ENCODE data around the gene SHROOM4.
A peak's percentile ranks its signal among the peaks of the same experiment; 100 is the strongest.

The SHROOM4 gene

GRCh38 chrX:50707405-50707804, 106.6 kb downstream of the SHROOM4 start:
- Histone ChIP-seq H3K23ac (ENCODE audit: low read length in 2 of 2) (no peak overlapping the region), H4K91ac (ENCODE audit: low read length) (no peak overlapping the region), H4K8ac (ENCODE audit: low read length) (no peak overlapping the region), H3K79me1 (replicated peaks; ENCODE audit: low read length, poor library complexity, severe bottlenecking) (no peaks in the 10 kb centered on the region), H3K27me3 (ENCODE audit: control insufficient read depth in 1 of 2, insufficient read depth in 1 of 2, low read length in 2 of 2) (peaks cover 0 to 55% of the 10 kb centered on the region in 2 experiments), H3K18ac (ENCODE audit: low read depth in 1 of 2, low read length in 2 of 2) (no peak overlapping the region), H2BK15ac (ENCODE audit: low read depth, poor library complexity, severe bottlenecking) (no peak overlapping the region), H3K9ac (ENCODE audit: low read length) (no peak overlapping the region), H2BK120ac (ENCODE audit: low read depth, low read length) (no peak overlapping the region), H3K4me2 (ENCODE audit: low read length, poor library complexity, severe bottlenecking) (no peak overlapping the region), H3K36me3 (ENCODE audit: control insufficient read depth in 1 of 2, insufficient read depth in 2 of 2, low read depth in 1 of 2, low read length in 2 of 2) (no peaks in the 10 kb centered on the region), H3K4me3 (ENCODE audit: insufficient read depth in 1 of 2, low read depth in 1 of 2, low read length in 2 of 2) (no peak overlapping the region), H3K4ac (ENCODE audit: low read depth in 1 of 2, low read length in 2 of 2) (no peak overlapping the region), H3K14ac (ENCODE audit: low read length in 2 of 2) (no peak overlapping the region), H3K4me1 (ENCODE audit: control insufficient read depth, insufficient read depth, low read depth, low read length) (peaks cover 6% of the 10 kb centered on the region), H2BK5ac (ENCODE audit: low read depth, low read length, poor library complexity, severe bottlenecking) (no peak overlapping the region), H2AK5ac (ENCODE audit: low read length, severe bottlenecking) (no peak overlapping the region), H2BK12ac (ENCODE audit: low read length in 2 of 2) (no peak overlapping the region), H2AFZ (ENCODE audit: low read depth, low read length) (no peak overlapping the region), H3K27ac (ENCODE audit: low read length, poor library complexity, severe bottlenecking) (peak overlapping the region; percentile 62), H3K9me3 (ENCODE audit: control insufficient read depth, low read length) (no peaks in the 10 kb centered on the region)
- 0% methylated on average over 1 of the region's 2 CpGs for WGBS
- no peak for DNase-seq

DNA sequence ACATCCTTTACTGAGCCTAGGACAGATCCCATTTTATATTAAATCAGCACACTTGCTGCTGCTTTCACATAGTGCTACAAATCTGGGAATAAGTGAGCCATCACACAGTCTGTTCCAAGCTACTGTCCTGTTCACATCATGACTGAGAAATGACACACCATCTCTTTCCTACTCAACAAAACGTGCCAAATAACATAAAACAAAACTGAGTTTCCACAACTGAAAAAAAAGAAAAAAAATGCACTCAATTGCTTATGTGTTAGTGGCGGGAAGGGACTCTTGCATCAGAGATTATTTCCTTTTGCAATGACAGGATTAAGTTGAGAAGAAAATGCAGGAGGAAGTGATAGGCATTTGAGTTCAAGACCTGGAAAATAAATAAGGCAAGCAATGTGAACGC, 109.0 kb downstream of the SHROOM4 start:
- Histone ChIP-seq H3K4me1 (ENCODE audit: control insufficient read depth, insufficient read depth, low read depth, low read length) (peaks cover 6% of the 10 kb centered on the region), H3K18ac (ENCODE audit: low read depth in 1 of 2, low read length in 2 of 2) (peak overlapping the region in 1 of 2 experiments; percentile 75), H3K79me1 (replicated peaks; ENCODE audit: low read length, poor library complexity, severe bottlenecking) (no peaks in the 10 kb centered on the region), H3K9me3 (ENCODE audit: control insufficient read depth, low read length) (no peaks in the 10 kb centered on the region), H3K4ac (ENCODE audit: low read depth in 1 of 2, low read length in 2 of 2) (no peak overlapping the region), H3K27me3 (ENCODE audit: control insufficient read depth in 1 of 2, insufficient read depth in 1 of 2, low read length in 2 of 2) (peaks cover 0 to 60% of the 10 kb centered on the region in 2 experiments), H3K27ac (ENCODE audit: low read length, poor library complexity, severe bottlenecking) (peak overlapping the region; percentile 82), H3K23ac (ENCODE audit: low read length in 2 of 2) (no peak overlapping the region), H2AFZ (ENCODE audit: low read depth, low read length) (no peak overlapping the region), H4K91ac (ENCODE audit: low read length) (no peak overlapping the region), H3K9ac (ENCODE audit: low read length) (no peak overlapping the region), H3K4me2 (ENCODE audit: low read length, poor library complexity, severe bottlenecking) (no peak overlapping the region), H2BK15ac (ENCODE audit: low read depth, poor library complexity, severe bottlenecking) (no peak overlapping the region), H2BK12ac (ENCODE audit: low read length in 2 of 2) (no peak overlapping the region), H3K14ac (ENCODE audit: low read length in 2 of 2) (no peak overlapping the region), H3K4me3 (ENCODE audit: insufficient read depth in 1 of 2, low read depth in 1 of 2, low read length in 2 of 2) (no peak overlapping the region), H2AK5ac (ENCODE audit: low read length, severe bottlenecking) (no peak overlapping the region), H4K8ac (ENCODE audit: low read length) (no peak overlapping the region), H2BK5ac (ENCODE audit: low read depth, low read length, poor library complexity, severe bottlenecking) (no peak overlapping the region), H3K36me3 (ENCODE audit: control insufficient read depth in 1 of 2, insufficient read depth in 2 of 2, low read depth in 1 of 2, low read length in 2 of 2) (no peaks in the 10 kb centered on the region), H2BK120ac (ENCODE audit: low read depth, low read length) (no peak overlapping the region)
- 52% methylated on average over 2 of the region's 3 CpGs for WGBS
- peak; percentile 37 for DNase-seq

DNA sequence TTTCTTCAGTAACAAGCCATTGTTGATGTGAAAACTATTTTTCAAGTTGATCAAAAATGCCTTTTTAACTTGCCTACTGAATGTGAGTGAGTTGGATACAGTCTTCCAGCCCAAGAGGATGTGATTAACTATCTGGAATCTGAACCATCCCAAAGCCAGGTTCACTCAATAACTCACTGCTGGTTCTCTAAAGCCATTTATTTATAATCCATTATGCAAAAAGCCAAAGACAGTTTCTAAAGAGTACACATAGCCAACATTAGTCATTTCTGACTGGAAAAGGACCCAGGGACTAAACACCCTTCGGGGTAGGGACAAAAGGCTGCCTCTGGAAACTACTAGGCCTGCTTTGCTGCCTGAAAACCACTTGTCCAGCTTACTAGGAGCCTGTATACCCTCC, 109.6 kb downstream of the SHROOM4 start:
- Histone ChIP-seq H4K8ac (ENCODE audit: low read length) (no peak overlapping the region), H3K9ac (ENCODE audit: low read length) (no peak overlapping the region), H2BK5ac (ENCODE audit: low read depth, low read length, poor library complexity, severe bottlenecking) (no peak overlapping the region), H3K4ac (ENCODE audit: low read depth in 1 of 2, low read length in 2 of 2) (no peak overlapping the region), H3K9me3 (ENCODE audit: control insufficient read depth, low read length) (no peaks in the 10 kb centered on the region), H3K79me1 (replicated peaks; ENCODE audit: low read length, poor library complexity, severe bottlenecking) (peaks cover 2% of the 10 kb centered on the region), H2BK12ac (ENCODE audit: low read length in 2 of 2) (no peak overlapping the region), H3K27ac (ENCODE audit: low read length, poor library complexity, severe bottlenecking) (peak overlapping the region; percentile 82), H2BK15ac (ENCODE audit: low read depth, poor library complexity, severe bottlenecking) (no peak overlapping the region), H3K27me3 (ENCODE audit: control insufficient read depth in 1 of 2, insufficient read depth in 1 of 2, low read length in 2 of 2) (peaks cover 0 to 58% of the 10 kb centered on the region in 2 experiments), H3K4me2 (ENCODE audit: low read length, poor library complexity, severe bottlenecking) (no peak overlapping the region), H3K36me3 (ENCODE audit: control insufficient read depth in 1 of 2, insufficient read depth in 2 of 2, low read depth in 1 of 2, low read length in 2 of 2) (no peaks in the 10 kb centered on the region), H2AFZ (ENCODE audit: low read depth, low read length) (no peak overlapping the region), H4K91ac (ENCODE audit: low read length) (no peak overlapping the region), H3K4me3 (ENCODE audit: insufficient read depth in 1 of 2, low read depth in 1 of 2, low read length in 2 of 2) (no peak overlapping the region), H3K14ac (ENCODE audit: low read length in 2 of 2) (no peak overlapping the region), H2AK5ac (ENCODE audit: low read length, severe bottlenecking) (no peak overlapping the region), H3K18ac (ENCODE audit: low read depth in 1 of 2, low read length in 2 of 2) (no peak overlapping the region), H2BK120ac (ENCODE audit: low read depth, low read length) (no peak overlapping the region), H3K4me1 (ENCODE audit: control insufficient read depth, insufficient read depth, low read depth, low read length) (peaks cover 6% of the 10 kb centered on the region), H3K23ac (ENCODE audit: low read length in 2 of 2) (no peak overlapping the region)
- WGBS, result no CpG with 5 or more reads among the region's 1 CpG
- peak; percentile 33 for DNase-seq

DNA sequence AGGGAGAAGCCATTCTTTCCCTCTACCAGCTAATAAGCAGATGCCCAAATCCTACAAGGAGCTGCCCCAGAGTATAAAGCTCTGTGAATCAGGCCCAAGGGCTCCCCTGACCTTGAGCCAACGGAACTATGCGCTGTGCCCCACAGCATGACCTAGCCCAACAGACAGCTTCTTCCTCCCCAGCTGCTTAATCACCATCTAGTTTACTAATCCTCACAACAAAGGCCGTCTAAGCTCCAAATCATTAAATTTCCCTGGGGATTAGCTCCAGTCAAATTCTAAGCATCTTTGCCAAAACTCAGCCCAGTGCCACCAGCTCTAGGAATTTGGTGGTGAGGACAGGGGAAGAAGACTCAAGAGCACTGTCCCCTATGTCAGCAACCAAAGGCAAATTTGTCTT, 113.1 kb downstream of the SHROOM4 start:
- Histone ChIP-seq H3K27ac (ENCODE audit: low read length, poor library complexity, severe bottlenecking) (no peak overlapping the region), H4K8ac (ENCODE audit: low read length) (no peak overlapping the region), H3K14ac (ENCODE audit: low read length in 2 of 2) (no peak overlapping the region), H3K9me3 (ENCODE audit: control insufficient read depth, low read length) (no peaks in the 10 kb centered on the region), H4K91ac (ENCODE audit: low read length) (no peak overlapping the region), H2BK15ac (ENCODE audit: low read depth, poor library complexity, severe bottlenecking) (no peak overlapping the region), H3K27me3 (ENCODE audit: control insufficient read depth in 1 of 2, insufficient read depth in 1 of 2, low read length in 2 of 2) (peaks cover 0 to 38% of the 10 kb centered on the region in 2 experiments), H3K18ac (ENCODE audit: low read depth in 1 of 2, low read length in 2 of 2) (no peak overlapping the region), H3K79me1 (replicated peaks; ENCODE audit: low read length, poor library complexity, severe bottlenecking) (peaks cover 5% of the 10 kb centered on the region), H3K4me3 (ENCODE audit: insufficient read depth in 1 of 2, low read depth in 1 of 2, low read length in 2 of 2) (no peak overlapping the region), H3K4ac (ENCODE audit: low read depth in 1 of 2, low read length in 2 of 2) (no peak overlapping the region), H2BK12ac (ENCODE audit: low read length in 2 of 2) (no peak overlapping the region), H3K9ac (ENCODE audit: low read length) (no peak overlapping the region), H2BK120ac (ENCODE audit: low read depth, low read length) (no peak overlapping the region), H3K4me2 (ENCODE audit: low read length, poor library complexity, severe bottlenecking) (no peak overlapping the region), H3K23ac (ENCODE audit: low read length in 2 of 2) (no peak overlapping the region), H2BK5ac (ENCODE audit: low read depth, low read length, poor library complexity, severe bottlenecking) (no peak overlapping the region), H3K4me1 (ENCODE audit: control insufficient read depth, insufficient read depth, low read depth, low read length) (peaks cover 2% of the 10 kb centered on the region), H2AFZ (ENCODE audit: low read depth, low read length) (no peak overlapping the region), H3K36me3 (ENCODE audit: control insufficient read depth in 1 of 2, insufficient read depth in 2 of 2, low read depth in 1 of 2, low read length in 2 of 2) (no peaks in the 10 kb centered on the region), H2AK5ac (ENCODE audit: low read length, severe bottlenecking) (no peak overlapping the region)
- DNase-seq, result no peak
- WGBS, result 29% methylated on average over 2 of the region's 3 CpGs
